A172 (cell line): ENCODE data around the gene PDCL3. TPM values are rescaled to one million over a fixed set of nuclear protein-coding genes. Genes with fewer than 3 reads are reported as not detected.

ENCODE experiments used
- DNase-seq: peaks from one replicate; pipeline ENCODE4 v3.0.0-alpha.2; 2015; ENCODE audit warnings: low spot score
- total RNA-seq: library from RNA; depleted of rRNA; stranded (reverse); fragments of >200 nt; shearing (Covaris generic); gene quantifications from 2 replicates; pipeline ENCODE4 v1.2.3, GENCODE V29; 2014

The PDCL3 gene
- total RNA-seq, 1 experiment from 2014 or later, result 41.3 TPM

GRCh38 chr2:100560216-100560830, 2.5 kb upstream of the PDCL3 start:
- no peak for DNase-seq

GRCh38 chr2:100561191-100561590, 1.6 kb upstream of the PDCL3 start:
- no peak for DNase-seq

GRCh38 chr2:100563407-100564247, 834 bp downstream of the PDCL3 start:
- no peak for DNase-seq

GRCh38 chr2:100568989-100569388, 6.2 kb downstream of the PDCL3 start:
- no peak for DNase-seq

GRCh38 chr2:100571668-100572067, 8.9 kb downstream of the PDCL3 start:
- DNase-seq, result no peak

GRCh38 chr2:100577777-100578176, 15.0 kb downstream of the PDCL3 start:
- peak; percentile 38 for DNase-seq

- DNase-seq, result no peak
Measured at GRCh38 chr2:100580367-100581276, 17.8 kb downstream of the PDCL3 start.

GRCh38 chr2:100581277-100581612, 18.5 kb downstream of the PDCL3 start:
- no peak for DNase-seq

GRCh38 chr2:100584816-100585215, 22.0 kb downstream of the PDCL3 start:
- no peak for DNase-seq

- DNase-seq, result peak; percentile 77
Measured at GRCh38 chr2:100588071-100588786, 25.4 kb downstream of the PDCL3 start.

- DNase-seq, result no peak
Measured at GRCh38 chr2:100589527-100589926, 26.7 kb downstream of the PDCL3 start.

GRCh38 chr2:100592226-100592625, 29.4 kb downstream of the PDCL3 start:
- DNase-seq, result peak; percentile 15

GRCh38 chr2:100596465-100596864, 33.7 kb downstream of the PDCL3 start:
- DNase-seq, result no peak

GRCh38 chr2:100599566-100599965, 36.8 kb downstream of the PDCL3 start:
- no peak for DNase-seq

GRCh38 chr2:100601661-100602060, 38.9 kb downstream of the PDCL3 start:
- DNase-seq, result no peak

- no peak for DNase-seq
Measured at GRCh38 chr2:100603414-100603813, 40.6 kb downstream of the PDCL3 start.

GRCh38 chr2:100603948-100604633, 41.3 kb downstream of the PDCL3 start:
- DNase-seq, result peak; percentile 53

GRCh38 chr2:100606332-100606725, 43.5 kb downstream of the PDCL3 start:
- DNase-seq, result no peak

- peak; percentile 40 for DNase-seq
Measured at GRCh38 chr2:100606726-100607343, 44.0 kb downstream of the PDCL3 start.

GRCh38 chr2:100610381-100610831, 47.6 kb downstream of the PDCL3 start:
- DNase-seq, result peak; percentile 57
